Breast epithelium (tissue), 4 donors: Measurements from ENCODE around the gene PDZD2. TPM values are rescaled to one million over a fixed set of nuclear protein-coding genes. Genes with fewer than 3 reads are reported as not detected.
"Not testable (repeated sequence)": the region's sequence is repeated elsewhere in the genome, so short reads cannot be mapped to it uniquely, and the experiment has no call there.

Experiments used
- DNase-seq, 2 donors: peaks; one replicate each; pipeline ENCODE4 v3.0.0-alpha.2; 2019; ENCODE audit warnings: low spot score in 2 of 2
- H3K27ac ChIP-seq, 2 donors: fragments of 200-600 bp; sonication (generic) in 1 of 2; one replicate each; pipeline ENCODE4 v1.5.1; 2016 to 2019; ENCODE audit warnings: mild to moderate bottlenecking in 1 of 2
- H3K27me3 ChIP-seq, 2 donors: fragments of 200-600 bp; sonication (generic) in 1 of 2; one replicate each; pipeline versions ENCODE4 v1.5.1 to v1.6.0; 2017 to 2019; ENCODE audit warnings: control low read depth in 1 of 2, mild to moderate bottlenecking in 1 of 2
- H3K36me3 ChIP-seq: fragments of 200-600 bp; one replicate; pipeline ENCODE4 v1.5.1; 2019
- H3K4me1 ChIP-seq, 2 donors: fragments of 200-600 bp; sonication (generic); one replicate each; pipeline ENCODE4 v1.5.1; 2016 to 2019; ENCODE audit warnings: control low read depth in 1 of 2
- H3K4me3 ChIP-seq, 3 donors: fragments of 200-600 bp; sonication (generic); 1 replicate in 2 of 3; 2 replicates in 1 of 3; pipeline ENCODE4 v1.5.1; 2016 to 2019; ENCODE audit warnings: mild to moderate bottlenecking in 3 of 3, moderate library complexity in 2 of 3
- H3K9me3 ChIP-seq, 2 donors: fragments of 200-600 bp; sonication (generic) in 1 of 2; one replicate each; pipeline ENCODE4 v1.5.1; 2016 to 2019; ENCODE audit warnings: control low read depth in 1 of 2
- CTCF ChIP-seq, 3 donors: fragments of 450-650 bp; IDR thresholded peaks; one replicate each; pipeline ENCODE4 v1.5.1; 2016 to 2017; ENCODE audit warnings: antibody characterized with exemption in 3 of 3, mild to moderate bottlenecking in 3 of 3, moderate library complexity in 3 of 3
- POLR2A ChIP-seq: fragments of 450-650 bp; IDR thresholded peaks from one replicate; pipeline ENCODE4 v1.6.1; 2016; ENCODE audit warnings: antibody characterized with exemption, mild to moderate bottlenecking, moderate library complexity
- POLR2AphosphoS5 ChIP-seq, 3 donors: sonication (generic); formaldehyde crosslinking; IDR thresholded peaks; one replicate each; pipeline ENCODE4 v1.6.1; 2017; ENCODE audit warnings: antibody characterized with exemption in 3 of 3
- intact Hi-C: fragments of 100-400 bp; cut with DNase I; formaldehyde crosslinking; loops from one replicate; pipeline ENCODE4 v1.15.1; 2023; ENCODE audit warnings: low total_unique reads
- total RNA-seq, 3 donors: library from RNA; depleted of rRNA; stranded (reverse); fragments of >200 nt; gene quantifications; one replicate each; pipeline ENCODE4 v1.1.0, GENCODE V29; 2016

PDZD2 gene
- total RNA-seq, 3 donors from 2014 or later = 16.8 to 23.3 (median 17.7) TPM

DNA sequence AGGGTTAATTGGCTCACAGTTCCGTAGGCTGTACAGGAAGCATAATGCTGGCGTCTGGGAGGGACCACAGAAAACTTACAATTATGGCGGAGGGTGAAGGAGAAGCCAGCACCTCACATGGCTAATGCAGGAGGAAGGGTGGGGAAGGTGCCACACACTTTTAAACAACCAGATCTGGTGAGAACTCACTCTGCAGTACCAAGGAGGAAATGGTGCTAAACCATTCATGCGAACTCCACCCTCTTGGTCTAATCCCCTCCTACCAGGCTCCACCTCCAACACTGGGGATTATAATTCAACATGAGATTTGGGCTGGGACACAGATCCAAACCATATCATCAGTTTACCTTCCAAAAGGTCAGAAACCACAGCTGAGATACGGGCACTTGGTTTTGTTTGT, 122.9 kb downstream of the PDZD2 start:
- Histone ChIP-seq H3K9me3 (no peaks in the 10 kb centered on the region), H3K4me1 (no peaks in the 10 kb centered on the region), H3K4me3 (no peak overlapping the region), H3K27ac (no peak overlapping the region), H3K36me3 (no peaks in the 10 kb centered on the region), H3K27me3 (no peaks in the 10 kb centered on the region)
- TF ChIP-seq POLR2A = no peak
- TF ChIP-seq CTCF (IDR thresholded peaks at IDR 0.05) = no peak
- TF ChIP-seq POLR2AphosphoS5 (IDR thresholded peaks at IDR 0.05) = no peak
- DNase-seq = no peak
- intact Hi-C loops = no loop called here

DNA sequence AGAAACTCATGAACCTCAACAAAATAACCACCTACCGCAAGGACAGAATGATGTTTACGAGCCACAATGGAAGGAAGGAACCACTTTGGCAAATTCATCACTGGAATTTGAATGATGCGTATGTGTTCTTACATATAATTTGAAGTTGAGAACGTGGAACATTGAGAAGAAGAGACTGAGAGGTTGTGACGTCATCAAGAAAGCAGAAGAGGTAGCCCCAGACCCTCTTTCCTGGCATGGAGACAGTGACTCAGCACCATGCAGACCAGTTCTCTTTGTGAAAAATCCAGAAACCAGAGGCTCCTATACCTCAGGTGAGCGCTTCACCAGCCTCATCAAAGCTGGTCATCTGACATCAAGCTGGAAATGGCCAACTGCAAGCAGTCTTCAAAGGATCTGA, 124.5 kb downstream of the PDZD2 start:
- Histone ChIP-seq H3K9me3 (no peaks in the 10 kb centered on the region), H3K27ac (no peak overlapping the region), H3K36me3 (no peaks in the 10 kb centered on the region)

GRCh38 chr5:31764687-31765086, 125.8 kb downstream of the PDZD2 start:
- DNase-seq, H3K36me3 ChIP-seq, H3K4me1 ChIP-seq, H3K4me3 ChIP-seq, H3K9me3 ChIP-seq, H3K27ac ChIP-seq, intact Hi-C loops, H3K27me3 ChIP-seq: not testable (repeated sequence)

More for the DNA sequence above, 124.5 kb downstream of the PDZD2 start:
- Histone ChIP-seq H3K27me3 (no peaks in the 10 kb centered on the region), H3K4me1 (no peaks in the 10 kb centered on the region), H3K4me3 (no peak overlapping the region)
- DNase-seq = no peak
- intact Hi-C loops = no loop called here
- TF ChIP-seq POLR2A = no peak
- no peak for TF ChIP-seq CTCF (IDR thresholded peaks at IDR 0.05)
- no peak for TF ChIP-seq POLR2AphosphoS5 (IDR thresholded peaks at IDR 0.05)

DNA sequence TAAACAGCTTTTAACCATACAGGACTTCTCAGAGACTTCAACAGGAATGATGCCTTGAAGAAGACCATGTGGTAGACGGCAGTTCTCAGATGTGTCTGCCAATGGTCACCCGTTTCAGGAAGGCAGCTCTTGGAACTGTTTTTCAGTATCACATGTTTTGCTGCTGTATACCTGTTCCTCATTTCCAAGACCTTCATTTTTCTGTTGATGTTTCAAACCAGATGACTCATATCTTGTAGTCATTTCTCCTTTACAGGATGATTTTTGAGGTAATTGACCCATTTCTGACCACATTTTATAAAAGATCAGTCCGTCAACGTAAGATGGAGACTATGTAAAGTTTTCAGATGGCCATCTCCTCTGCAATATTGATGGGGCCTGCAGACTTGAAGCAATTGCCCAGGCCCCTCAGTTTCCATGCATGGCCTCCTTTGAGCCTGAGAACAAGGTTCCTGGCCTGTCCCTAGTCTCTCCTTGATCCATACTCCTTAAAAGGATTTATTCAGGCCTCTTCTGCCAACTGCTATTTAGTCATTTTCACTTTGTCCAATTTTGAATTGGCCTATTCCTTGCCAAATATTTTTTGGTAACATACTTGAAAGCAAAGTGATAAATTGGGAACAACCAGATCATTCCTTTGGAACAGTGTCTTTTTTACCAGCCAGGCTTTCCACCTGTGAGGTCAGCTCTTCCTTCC, 128.6 kb downstream of the PDZD2 start:
- Histone ChIP-seq H3K36me3 (no peaks in the 10 kb centered on the region), H3K27me3 (no peaks in the 10 kb centered on the region), H3K27ac (no peak overlapping the region), H3K4me3 (no peak overlapping the region), H3K4me1 (no peaks in the 10 kb centered on the region), H3K9me3 (no peaks in the 10 kb centered on the region)
- intact Hi-C loops = no loop called here
- DNase-seq = no peak
- TF ChIP-seq POLR2A (no peak), CTCF (IDR thresholded peaks at IDR 0.05) (no peak), POLR2AphosphoS5 (IDR thresholded peaks at IDR 0.05) (no peak)

DNA sequence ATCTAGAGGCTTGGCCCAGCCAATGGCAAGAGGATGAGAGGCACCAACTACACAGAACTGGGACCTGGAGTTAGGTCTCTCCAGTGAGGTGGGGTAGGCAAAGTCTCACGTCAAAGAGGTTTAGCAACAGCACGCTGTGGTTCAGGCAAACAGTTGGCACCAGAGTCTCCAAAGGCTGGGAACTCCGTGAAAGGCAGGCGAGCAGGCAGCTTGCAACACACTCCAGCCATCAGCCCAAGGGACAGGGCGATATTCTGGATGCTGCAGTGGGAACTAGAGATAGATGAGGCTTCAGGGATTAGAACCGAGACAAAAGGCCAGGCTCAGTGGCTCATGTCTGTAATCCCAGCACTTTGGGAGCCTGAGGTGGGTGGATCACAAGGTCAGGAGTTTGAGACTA, 129.1 kb downstream of the PDZD2 start:
- intact Hi-C loops = no loop called here
- Histone ChIP-seq H3K4me3 (no peak overlapping the region), H3K9me3 (no peaks in the 10 kb centered on the region), H3K27ac (no peak overlapping the region), H3K4me1 (no peaks in the 10 kb centered on the region), H3K36me3 (no peaks in the 10 kb centered on the region), H3K27me3 (no peaks in the 10 kb centered on the region)
- TF ChIP-seq POLR2A (no peak), POLR2AphosphoS5 (IDR thresholded peaks at IDR 0.05) (no peak), CTCF (IDR thresholded peaks at IDR 0.05) (no peak)
- DNase-seq = no peak

DNA sequence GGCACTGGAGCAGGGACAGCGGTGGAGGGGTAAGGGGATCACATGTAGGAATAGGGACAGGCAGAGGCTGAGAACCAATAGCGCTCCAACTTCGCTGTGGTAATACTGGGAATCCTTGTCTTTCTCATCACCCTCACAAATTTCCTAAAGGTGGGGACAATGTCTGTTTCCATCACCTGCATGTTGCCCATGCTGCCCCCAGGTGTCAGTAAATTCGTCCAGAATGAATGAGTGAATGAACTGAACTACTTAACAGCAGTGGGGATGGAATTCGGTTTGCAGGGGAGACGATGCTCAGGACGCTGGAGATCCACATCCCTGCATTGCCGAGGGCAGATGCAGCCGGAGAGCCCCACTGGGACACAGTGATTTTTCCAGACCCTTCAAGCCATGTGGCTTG, 129.9 kb downstream of the PDZD2 start:
- intact Hi-C loops = no loop called here
- Histone ChIP-seq H3K27me3 (no peaks in the 10 kb centered on the region), H3K4me1 (no peaks in the 10 kb centered on the region), H3K4me3 (no peak overlapping the region), H3K27ac (no peak overlapping the region), H3K9me3 (no peaks in the 10 kb centered on the region), H3K36me3 (no peaks in the 10 kb centered on the region)
- TF ChIP-seq POLR2A (no peak), CTCF (IDR thresholded peaks at IDR 0.05) (no peak), POLR2AphosphoS5 (IDR thresholded peaks at IDR 0.05) (no peak)
- DNase-seq = no peak
